Kidney glomerular epithelial cell (primary cell): ENCODE data around the gene CNTNAP2.
"Not testable (repeated sequence)": the region's sequence is repeated elsewhere in the genome, so short reads cannot be mapped to it uniquely, and the experiment has no call there.

ENCODE experiments used
- DNase-seq: peaks from one replicate; lab custom pipeline; 2025; lab: John Stamatoyannopoulos, UW

Gene CNTNAP2

DNA sequence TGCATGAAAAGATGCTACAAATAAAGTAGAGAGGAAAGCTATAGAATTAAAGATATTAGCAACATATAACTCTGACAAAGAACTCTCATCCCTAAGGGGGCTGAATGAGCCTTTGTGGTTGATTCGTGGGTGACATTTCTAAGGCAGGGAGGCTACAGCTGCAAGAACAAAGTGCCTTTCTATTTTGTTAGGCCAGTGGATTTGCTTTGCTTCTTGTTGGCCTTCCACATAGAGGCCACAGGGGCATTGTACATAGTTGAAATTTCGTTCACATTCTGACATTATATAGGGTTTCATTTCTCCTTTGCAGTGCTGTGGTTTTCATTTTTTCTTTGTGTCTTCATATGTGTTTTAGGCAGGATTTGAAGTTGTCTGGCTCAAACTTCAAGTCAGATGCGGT is 1654.7 kb downstream of the CNTNAP2 start:
- no peak for DNase-seq

- no peak for DNase-seq
Observed at GRCh38 chr7:147774461-147774860, 1657.9 kb downstream of the CNTNAP2 start.

GRCh38 chr7:147775516-147776284 is 1659.1 kb downstream of the CNTNAP2 start:
- no peak for DNase-seq

DNA sequence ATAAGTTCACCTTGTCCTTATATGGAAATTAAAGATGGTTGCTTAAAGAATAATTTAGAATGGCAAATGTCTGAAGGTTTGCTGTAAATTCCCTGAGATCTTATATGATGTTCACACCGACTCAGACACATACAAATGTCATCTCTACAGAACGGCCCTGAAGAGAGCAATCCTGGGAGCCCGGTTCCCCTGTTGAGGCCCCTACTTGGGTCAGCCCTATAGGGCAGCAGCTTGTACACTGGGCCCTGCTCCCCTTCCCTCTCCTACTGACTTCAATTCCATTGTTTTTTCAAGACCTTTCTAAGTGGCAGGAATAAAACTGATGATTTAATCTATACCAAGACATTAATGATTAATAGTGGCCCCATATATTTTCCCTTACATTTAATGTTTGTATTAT is 1660.7 kb downstream of the CNTNAP2 start:
- no peak for DNase-seq

DNA sequence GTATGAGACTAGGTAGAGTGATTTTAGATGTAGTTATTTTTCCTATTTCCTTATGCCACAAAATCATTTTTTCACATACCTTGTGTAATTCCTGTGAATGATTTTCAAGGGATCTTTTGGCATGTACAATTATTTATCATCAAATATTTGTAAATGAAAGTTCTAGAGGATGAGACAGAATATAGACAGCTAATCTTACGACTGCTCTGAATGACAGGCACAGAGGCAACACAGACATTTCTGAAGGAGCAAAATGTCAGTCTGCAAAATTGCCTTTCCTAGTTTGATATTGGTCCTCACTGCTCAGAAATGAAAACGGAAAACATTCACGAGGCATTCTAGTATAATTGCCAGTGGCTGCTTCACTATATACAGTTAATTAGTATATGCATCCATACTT is 1663.3 kb downstream of the CNTNAP2 start:
- no peak for DNase-seq

GRCh38 chr7:147796581-147796980 is 1680.0 kb downstream of the CNTNAP2 start:
- no peak for DNase-seq

- no peak for DNase-seq
Observed at GRCh38 chr7:147798001-147798400, 1681.4 kb downstream of the CNTNAP2 start.

GRCh38 chr7:147801762-147802161 is 1685.2 kb downstream of the CNTNAP2 start:
- DNase-seq = not testable (repeated sequence)

GRCh38 chr7:147803151-147803550 is 1686.5 kb downstream of the CNTNAP2 start:
- no peak for DNase-seq

DNA sequence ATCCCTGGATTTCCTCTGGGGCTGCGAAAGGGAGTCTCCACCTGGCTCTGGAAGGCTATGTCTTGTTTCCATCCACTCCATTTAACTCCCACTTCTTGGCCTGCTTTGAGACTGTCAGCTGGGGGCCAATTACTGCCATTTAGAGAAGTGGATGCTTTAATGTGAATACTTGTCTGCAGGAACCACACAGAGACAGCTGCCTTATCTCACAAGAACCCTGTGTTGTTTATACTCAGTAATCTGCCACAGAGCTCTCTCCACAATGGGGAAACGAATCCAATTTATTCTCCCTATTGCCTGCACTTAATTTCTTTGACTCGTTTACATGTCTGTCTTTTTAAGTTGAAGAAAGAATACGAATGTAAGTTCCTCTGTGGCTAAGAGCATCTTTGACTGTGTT is 1687.0 kb downstream of the CNTNAP2 start:
- DNase-seq = no peak

GRCh38 chr7:147804032-147804431 is 1687.4 kb downstream of the CNTNAP2 start:
- DNase-seq = no peak

DNA sequence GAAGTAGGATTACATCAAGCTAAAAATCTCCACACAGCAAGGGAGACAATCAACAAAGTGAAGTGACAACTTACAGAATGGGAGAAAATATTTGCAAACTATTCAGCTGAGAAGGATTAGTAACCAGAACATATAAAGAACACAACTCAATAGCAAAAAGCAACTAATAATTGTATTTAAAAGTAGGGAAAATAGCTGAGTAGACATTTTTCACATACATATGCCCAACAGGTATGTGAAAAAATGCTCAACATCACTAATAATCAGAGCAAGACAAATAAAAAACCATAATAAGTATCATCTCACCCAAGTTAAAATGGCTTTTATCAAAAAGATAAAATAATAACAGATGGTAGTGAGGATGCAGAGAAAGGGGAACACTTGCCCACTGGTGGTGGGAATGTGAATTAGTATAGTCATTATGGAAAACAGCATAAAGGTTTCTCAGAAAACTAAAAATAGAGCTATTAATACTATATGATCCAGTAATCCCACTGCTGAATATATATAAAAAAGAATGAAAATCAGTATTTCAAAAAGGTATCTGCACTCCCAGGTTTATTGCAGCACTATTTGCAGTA is 1689.5 kb downstream of the CNTNAP2 start:
- no peak for DNase-seq

DNA sequence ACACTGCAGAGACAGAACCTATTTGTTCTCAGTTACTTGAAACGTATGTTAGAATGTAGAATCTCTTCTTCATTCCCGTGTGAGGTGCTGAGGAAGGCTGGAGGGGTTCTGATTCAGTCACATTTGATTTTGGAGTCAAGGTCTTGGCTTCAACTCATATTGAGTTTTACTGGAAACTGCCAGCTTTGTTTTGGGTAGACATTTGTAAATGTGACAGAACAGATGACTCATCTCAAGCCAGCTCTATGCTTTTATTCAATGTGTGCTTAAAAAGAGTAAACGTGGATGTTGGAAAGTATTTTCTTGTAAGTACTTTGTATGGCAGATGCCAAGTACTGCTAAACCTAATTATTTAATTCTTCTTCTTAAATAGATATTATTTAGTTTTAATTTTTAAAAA is 1693.2 kb downstream of the CNTNAP2 start:
- DNase-seq = no peak

DNA sequence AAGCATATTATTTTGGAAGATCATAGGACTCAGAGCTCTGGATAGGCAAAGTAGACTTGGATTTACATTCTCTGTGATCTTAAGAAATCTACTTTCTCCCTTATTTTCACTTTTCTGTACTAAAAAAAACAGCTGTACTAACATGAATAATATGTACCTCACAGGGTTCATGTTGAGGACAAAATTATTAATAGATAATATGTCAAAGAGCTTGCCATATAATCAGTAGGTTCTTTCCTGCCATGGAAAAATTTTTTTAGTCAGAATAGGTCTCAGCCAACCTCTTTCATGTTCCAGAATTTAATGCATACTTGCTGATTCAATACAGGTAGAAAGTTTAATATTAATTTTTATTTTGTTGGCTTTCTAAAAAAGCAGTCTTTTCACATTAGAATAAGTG is 1693.7 kb downstream of the CNTNAP2 start:
- no peak for DNase-seq

GRCh38 chr7:147811923-147812322 is 1695.3 kb downstream of the CNTNAP2 start:
- no peak for DNase-seq

DNA sequence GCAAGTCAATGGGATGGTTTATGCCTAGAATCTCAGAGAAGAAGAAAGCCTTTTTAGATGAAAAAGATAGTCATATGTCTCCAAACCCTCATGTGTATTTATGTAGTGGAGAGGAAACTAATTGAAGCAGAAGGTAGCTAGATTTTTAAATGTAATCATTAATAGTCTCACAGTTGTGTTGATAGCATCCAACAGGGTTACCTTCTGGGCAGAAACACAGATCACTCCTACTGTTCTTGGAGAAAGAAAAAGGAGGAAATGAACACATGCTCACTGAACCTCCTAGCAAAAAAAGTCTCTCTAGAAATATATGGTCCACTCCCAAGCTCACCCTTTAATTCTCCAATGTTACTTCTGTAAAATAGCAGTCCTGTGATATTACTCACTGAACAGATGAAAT is 1696.7 kb downstream of the CNTNAP2 start:
- DNase-seq = no peak

- no peak for DNase-seq
Observed at GRCh38 chr7:147818317-147818716, 1701.7 kb downstream of the CNTNAP2 start.

DNA sequence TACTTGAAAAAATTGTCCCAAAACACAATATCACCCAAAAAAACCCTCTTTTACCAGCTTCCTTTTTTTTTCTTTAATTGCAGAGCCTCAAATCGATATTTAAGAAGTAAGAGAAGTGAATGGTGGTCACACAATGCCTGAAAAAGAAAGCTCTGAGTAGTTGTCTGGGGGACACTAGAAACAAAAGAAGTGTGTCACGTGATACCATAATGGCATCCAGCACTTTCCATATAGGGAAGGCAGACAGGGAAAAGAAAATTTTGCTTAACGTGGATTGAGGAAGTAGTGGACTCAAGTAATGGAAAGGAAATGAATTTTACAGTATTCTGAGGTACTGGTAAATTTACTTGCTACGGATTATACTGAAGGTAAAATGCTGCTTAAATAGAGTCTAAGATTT is 1708.1 kb downstream of the CNTNAP2 start:
- no peak for DNase-seq

DNA sequence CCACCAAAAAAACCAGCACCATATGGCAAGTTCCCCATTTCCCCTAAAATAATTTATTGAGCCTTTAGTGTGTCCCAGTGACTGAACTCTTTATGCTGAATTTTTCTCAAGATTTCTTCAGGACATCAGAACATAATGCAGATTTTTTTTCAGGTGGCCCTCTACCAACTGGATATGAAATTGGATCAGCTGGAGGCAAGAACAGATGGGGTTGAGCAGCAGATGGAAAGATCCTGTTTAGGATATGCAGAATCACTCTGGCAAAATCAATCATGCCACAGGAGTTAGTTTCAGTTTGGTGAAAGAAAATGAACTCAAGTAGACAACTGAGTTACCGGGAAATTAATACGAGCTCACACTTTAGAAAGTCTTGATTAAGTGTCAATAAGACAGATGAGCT is 1712.4 kb downstream of the CNTNAP2 start:
- no peak for DNase-seq

DNA sequence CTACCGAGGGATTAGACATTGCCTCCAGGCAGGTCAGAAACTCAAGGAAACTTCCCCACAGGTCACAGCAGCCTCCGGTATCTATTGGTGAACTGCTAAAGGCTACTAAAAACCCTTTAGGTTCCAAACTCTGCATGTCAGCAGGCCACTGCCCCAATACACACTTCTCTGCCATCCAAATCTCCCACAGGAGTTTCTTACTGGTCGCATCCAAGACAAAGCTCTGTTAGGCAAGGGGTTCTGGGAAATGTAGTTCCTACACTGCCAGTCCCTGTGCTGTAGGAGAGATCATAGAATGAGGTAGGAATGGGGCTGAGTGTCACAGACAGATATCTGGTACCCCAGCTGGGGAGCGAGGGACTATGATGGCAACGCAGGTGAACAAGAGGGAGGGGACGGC is 1717.0 kb downstream of the CNTNAP2 start:
- DNase-seq = no peak

- no peak for DNase-seq
Observed at GRCh38 chr7:147833970-147834369, 1717.4 kb downstream of the CNTNAP2 start.

- no peak for DNase-seq
Observed at GRCh38 chr7:147852833-147853232, 1736.2 kb downstream of the CNTNAP2 start.

DNA sequence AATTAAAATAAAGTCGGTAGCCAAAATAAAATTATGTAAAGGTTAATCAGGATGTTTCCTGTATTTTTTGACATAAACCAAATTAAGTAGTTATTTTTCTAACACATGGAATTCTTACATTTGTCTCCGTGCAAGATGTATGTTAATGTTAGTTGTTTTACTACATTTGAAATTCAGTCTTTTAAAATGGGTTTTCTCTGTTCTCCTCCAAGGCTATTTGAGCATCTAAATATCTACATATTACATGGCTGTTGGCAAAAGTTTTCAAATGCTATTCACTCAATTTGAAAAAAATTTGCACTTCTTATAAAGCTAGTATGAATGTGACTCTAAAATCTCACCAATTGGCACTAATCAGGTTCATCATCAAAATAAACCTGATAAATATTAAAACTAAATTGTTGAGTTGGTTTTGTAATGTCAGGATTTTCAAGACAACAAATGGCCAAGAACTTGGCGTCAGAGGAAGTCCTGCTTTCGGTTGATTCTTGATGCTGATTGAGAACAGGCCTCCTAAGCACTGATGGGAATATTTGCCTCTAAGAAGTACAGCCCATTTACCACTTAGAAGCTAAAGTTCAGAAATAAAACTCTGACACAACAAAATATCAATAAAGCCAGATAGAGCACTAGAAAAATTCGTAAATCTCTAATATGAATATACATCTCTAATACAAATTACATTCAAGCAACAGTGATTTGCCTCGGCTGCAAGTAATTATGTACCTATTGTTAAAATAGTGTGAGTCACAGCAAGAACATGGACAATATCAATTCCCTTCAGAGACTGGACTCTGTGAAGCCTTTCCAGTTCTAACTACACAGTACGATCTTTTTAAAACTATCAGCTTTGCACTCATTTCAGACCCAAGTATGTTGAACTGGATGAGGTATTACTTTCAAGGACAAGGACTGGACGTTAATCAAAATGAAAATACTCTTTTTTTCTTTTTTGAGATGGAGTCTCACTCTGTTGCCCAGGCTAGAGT is 1740.8 kb downstream of the CNTNAP2 start:
- DNase-seq = no peak
